ENCODE results near the gene SECISBP2L. TPM values are rescaled to one million over a fixed set of nuclear protein-coding genes. Genes with fewer than 3 reads are reported as not detected.
A peak's percentile ranks its signal among the peaks of the same experiment; 100 is the strongest.

The SECISBP2L gene
- total and polyA plus RNA-seq, 10 of the 15 experiments (the other 5 are each of a cell fraction or from before 2014, with no cell fraction given) = 1.4 to 24.2 (median 10.4) TPM

DNA sequence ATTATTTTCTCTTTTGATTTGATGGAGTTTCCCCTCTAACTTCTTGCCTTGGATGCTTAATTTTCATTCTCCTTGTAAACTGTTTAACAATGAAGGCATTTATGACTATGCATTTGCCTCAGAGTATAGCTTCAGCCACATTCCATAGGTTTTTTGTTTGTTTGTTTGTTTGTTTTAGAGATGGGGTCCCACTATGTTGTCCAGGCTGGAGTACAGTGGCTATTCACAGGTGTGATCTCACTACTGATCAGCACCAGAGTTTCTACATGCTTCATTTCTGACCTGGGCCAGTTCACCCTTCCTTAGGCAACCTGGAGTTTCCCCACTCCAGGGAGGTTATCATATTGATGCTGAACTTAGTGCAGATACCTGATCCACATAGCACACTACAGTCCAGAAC, 4.1 kb downstream of the SECISBP2L start (continued):
- TF ChIP-seq, protein P1, sequence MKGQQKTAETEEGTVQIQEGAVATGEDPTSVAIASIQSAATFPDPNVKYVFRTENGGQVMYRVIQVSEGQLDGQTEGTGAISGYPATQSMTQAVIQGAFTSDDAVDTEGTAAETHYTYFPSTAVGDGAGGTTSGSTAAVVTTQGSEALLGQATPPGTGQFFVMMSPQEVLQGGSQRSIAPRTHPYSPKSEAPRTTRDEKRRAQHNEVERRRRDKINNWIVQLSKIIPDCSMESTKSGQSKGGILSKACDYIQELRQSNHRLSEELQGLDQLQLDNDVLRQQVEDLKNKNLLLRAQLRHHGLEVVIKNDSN (IDR thresholded peaks at IDR 0.05; ENCODE audit: borderline replicate concordance, extremely low read length, insufficient read depth, low read depth, low read length) = no peak
- TF ChIP-seq HDGF (IDR thresholded peaks at IDR 0.05) (no peak), NFYA (IDR thresholded peaks at IDR 0.05; ENCODE audit: borderline replicate concordance, low read depth, low read length) (no peak), CBFB (IDR thresholded peaks at IDR 0.05; ENCODE audit: low read depth) (no peak)

DNA sequence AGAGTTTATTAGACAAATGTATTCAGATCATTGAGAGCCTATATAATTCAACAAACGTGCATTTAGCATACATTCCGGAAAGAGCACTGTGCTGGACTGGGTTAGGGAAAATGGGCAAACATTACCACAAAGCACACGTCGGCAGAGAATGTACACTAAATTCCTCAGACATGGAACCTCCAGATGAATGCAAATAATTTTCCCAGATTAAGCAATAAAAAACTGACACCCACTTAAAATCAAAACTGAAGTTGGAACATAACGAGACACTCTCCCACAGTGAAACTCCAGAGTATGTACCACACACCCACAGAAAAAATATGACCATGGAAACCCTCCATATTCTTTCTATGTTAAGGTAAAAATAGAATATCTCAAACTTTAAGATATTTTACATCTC, 4.8 kb downstream of the SECISBP2L start:
- H3K79me2 ChIP-seq (ENCODE audit: control insufficient read depth, insufficient read depth, low read length) = peaks cover 54% of the 10 kb centered on the region
- H4K20me1 ChIP-seq (ENCODE audit: control insufficient read depth, insufficient read depth) = no peaks in the 10 kb centered on the region
- H3K27ac ChIP-seq (ENCODE audit: control insufficient read depth, insufficient read depth) = no peak overlapping the region
- peaks cover 7% of the 10 kb centered on the region; the same call in 1 of the 2 replicates for H3K4me1 ChIP-seq (ENCODE audit: control insufficient read depth, insufficient read depth, low read length)
- H3K27me3 ChIP-seq (replicated peaks in 1 of 2; ENCODE audit: control insufficient read depth in 2 of 2, insufficient read depth in 2 of 2, low read length in 1 of 2) = no peaks in the 10 kb centered on the region
- TF ChIP-seq BCL11A (IDR thresholded peaks at IDR 0.05; ENCODE audit: low read depth, low read length) = no peak
- H3K9me3 ChIP-seq (replicated peaks; ENCODE audit: control insufficient read depth, insufficient read depth, low read length) = no peaks in the 10 kb centered on the region; the same call in 2 of the 3 replicates
- ATAC-seq (no peak), DNase-seq (ENCODE audit: low read depth, low spot score) (no peak), FAIRE-seq (no peak)
- RAD21 ChIA-PET (ENCODE audit: unreplicated experiment) = no interaction called here
- CTCF ChIA-PET = interaction anchor here (1.6 kb wide), 1 partner anchor 66 kb away, joined by 6 read pairs; no protein-coding TSS in a partner anchor
- POLR2A ChIA-PET = no interaction called here
- BruUV-seq (replicated peaks) = no TSS peak
- H3K36me3 ChIP-seq (ENCODE audit: control insufficient read depth in 2 of 2, insufficient read depth in 2 of 2, low read length in 1 of 2) = no peaks in the 10 kb centered on the region; a peak in 2 of 4 replicates
- in situ Hi-C loops (cut with MboI) (no loop called here), intact Hi-C loops (cut with micrococcal nuclease; ENCODE audit: unreplicated experiment) (no loop called here)
- no peak overlapping the region for H3K9ac ChIP-seq (ENCODE audit: control insufficient read depth, insufficient read depth, low read length)
- SMC1A ChIA-PET (ENCODE audit: uncharacterized antibody, unreplicated experiment) = interaction anchor here (1.2 kb wide), 1 partner anchor 66 kb away, joined by 3 read pairs; no protein-coding TSS in a partner anchor
- no peak overlapping the region for H2AFZ ChIP-seq (ENCODE audit: control insufficient read depth, low read depth, low read length)
- H3K4me3 ChIP-seq = no peak overlapping the region
- peak overlapping the region; percentile 43; the same call in 1 of the 2 replicates for H3K4me2 ChIP-seq (ENCODE audit: control insufficient read depth, insufficient read depth)
- WGBS (ENCODE audit: insufficient coverage, insufficient replicate concordance, low lambda C conversion rate, missing lambda C conversion rate) = 98% methylated on average over 5 of the region's 5 CpGs

All from GM12878 (cell line).